ENCODE data around the gene ANKHD1.

GRCh38 chr5:140498591-140498990 lies 97.0 kb downstream of the ANKHD1 start:
- TF ChIP-seq CTCF (conservative IDR thresholded peaks at IDR 0.05 in 1 of 2, IDR thresholded peaks at IDR 0.05 in 1 of 2; ENCODE audit: extremely low read depth in 1 of 2, insufficient read depth in 1 of 2, low read depth in 1 of 2, low read length in 2 of 2): no peak
- TF ChIP-seq EZH2 (IDR thresholded peaks at IDR 0.05; ENCODE audit: borderline replicate concordance, low read length): no peak
